Common myeloid progenitor, CD34-positive (primary cell): ENCODE data around the gene RNASE11.
"Not testable (repeated sequence)": the region's sequence is repeated elsewhere in the genome, so short reads cannot be mapped to it uniquely, and the experiment has no call there.

ENCODE experiments used
- CTCF ChIA-PET: fragments of 350-600 bp; sonication (Branson Sonifier 250); formaldehyde crosslinking; loops from one replicate; lab custom pipeline; 2021; ENCODE audit warnings: antibody characterized with exemption; lab: Charles Lee
- POLR2A ChIA-PET: fragments of 350-600 bp; sonication (Branson Sonifier 250); formaldehyde crosslinking; loops from one replicate; lab custom pipeline; 2021; ENCODE audit warnings: antibody characterized with exemption; lab: Charles Lee
- DNase-seq, 3 donors: peaks; one replicate each; pipeline versions ENCODE4 v3.0.0 to v3.0.0-alpha.2; 2013
- H3K27ac ChIP-seq, 2 experiments: 1 replicate in 1 of 2; 2 replicates in 1 of 2; pipeline ENCODE4 v1.7.0; 2013; ENCODE audit warnings: inconsistent platforms in 2 of 2, low read length in 2 of 2, mild to moderate bottlenecking in 2 of 2, low read depth in 1 of 2, moderate library complexity in 1 of 2; ENCODE audit not compliant: severe bottlenecking in 2 of 2, insufficient read depth in 1 of 2, poor library complexity in 1 of 2
- H3K27me3 ChIP-seq, 5 experiments: replicated peaks in 2 of 5; 1 replicate in 3 of 5; 2 replicates in 2 of 5; pipeline versions ENCODE4 v1.6.1 to v1.7.0; 2013; ENCODE audit warnings: low read length in 4 of 5, mild to moderate bottlenecking in 2 of 5, moderate library complexity in 2 of 5, inconsistent platforms in 1 of 5; ENCODE audit not compliant: insufficient read depth in 5 of 5, control insufficient read depth in 4 of 5
- H3K36me3 ChIP-seq, 4 experiments: 1 replicate in 2 of 4; 2 replicates in 2 of 4; pipeline versions ENCODE4 v1.6.1 to v1.7.0; 2013; ENCODE audit warnings: low read length in 3 of 4, control low read depth in 1 of 4, mild to moderate bottlenecking in 1 of 4; ENCODE audit not compliant: control insufficient read depth in 4 of 4, insufficient read depth in 4 of 4
- H3K4me1 ChIP-seq, 4 experiments: 1 replicate in 3 of 4; 2 replicates in 1 of 4; pipeline versions ENCODE4 v1.6.1 to v1.7.1; 2013; ENCODE audit warnings: low read length in 3 of 4, mild to moderate bottlenecking in 3 of 4, control low read depth in 1 of 4, inconsistent platforms in 1 of 4, moderate library complexity in 1 of 4; ENCODE audit not compliant: control insufficient read depth in 4 of 4, insufficient read depth in 4 of 4; ENCODE audit errors: control extremely low read depth in 1 of 4
- H3K4me3 ChIP-seq, 7 experiments: 1 replicate in 4 of 7; 2 replicates in 3 of 7; pipeline versions ENCODE4 v1.5.1 to v1.7.0; 2013; ENCODE audit warnings: mild to moderate bottlenecking in 7 of 7, low read length in 6 of 7, moderate library complexity in 6 of 7, inconsistent platforms in 2 of 7, low read depth in 2 of 7, control low read depth in 1 of 7; ENCODE audit not compliant: insufficient read depth in 4 of 7, control insufficient read depth in 1 of 7; ENCODE audit errors: extremely low read depth in 1 of 7
- H3K9me3 ChIP-seq, 5 experiments: 1 replicate in 4 of 5; 2 replicates in 1 of 5; pipeline versions ENCODE4 v1.6.1 to v1.7.1; 2013; ENCODE audit warnings: low read length in 4 of 5, mild to moderate bottlenecking in 2 of 5, inconsistent platforms in 1 of 5, low read depth in 1 of 5, moderate library complexity in 1 of 5; ENCODE audit not compliant: control insufficient read depth in 4 of 5, insufficient read depth in 2 of 5; ENCODE audit errors: control extremely low read depth in 1 of 5
- WGBS: methylation state at CpG from one replicate; pipeline ENCODE4 v1.1.5; 2013; ENCODE audit not compliant: insufficient coverage; 5-methylcytosine and 5-hydroxymethylcytosine counted together

RNASE11 gene

DNA sequence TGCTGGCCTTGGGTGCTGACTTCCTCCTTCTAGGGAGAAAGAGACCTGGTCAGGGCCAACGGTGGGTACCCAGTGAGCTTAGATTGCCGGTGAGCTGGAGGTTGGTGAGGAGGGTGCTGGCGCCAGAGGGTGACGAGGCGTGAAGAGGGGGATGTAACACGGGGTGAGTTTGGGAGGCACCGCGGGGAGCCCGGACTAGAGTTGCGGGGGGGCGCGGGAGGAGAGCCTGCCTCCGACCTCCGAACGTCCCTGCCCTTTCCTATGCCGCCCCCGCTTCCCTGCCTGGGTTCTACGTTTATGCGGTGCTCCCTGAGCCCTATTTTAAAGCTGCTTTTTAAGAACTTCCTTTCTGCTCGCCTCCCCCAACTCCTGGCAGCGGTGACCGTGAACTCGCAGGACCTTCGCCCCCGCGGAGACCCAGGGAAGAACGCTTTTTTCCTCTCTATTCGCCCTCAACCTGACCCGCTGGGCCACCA lies 35.1 kb upstream of the RNASE11 start:
- ChIA-PET CTCF (interaction anchor here (0.7 to 6.2 kb wide), 7 partner anchors 10 to 69 kb away, joined by 3 to 37 read pairs (median 5); no protein-coding TSS in a partner anchor), POLR2A (interaction anchor here (1.0 kb wide), 1 partner anchor 9 kb away, joined by 3 read pairs; no protein-coding TSS in a partner anchor)
- 3% methylated on average over 17 of the region's 29 CpGs for WGBS
- peak overlapping the region in 6 of 7 experiments; percentile 30 to 73 (median 54) for H3K4me3 ChIP-seq
- H3K27me3 ChIP-seq, result peaks cover 0 to 25% (median 14%) of the 10 kb centered on the region in 5 experiments
- peak in 1 of 3 donors; percentile 46 for DNase-seq
- H3K36me3 ChIP-seq, result no peaks in the 10 kb centered on the region
- peaks cover 0 to 2% (median 0%) of the 10 kb centered on the region in 5 experiments for H3K9me3 ChIP-seq
- H3K4me1 ChIP-seq, result peaks cover 11 to 42% (median 34%) of the 10 kb centered on the region in 4 experiments
- no peak overlapping the region for H3K27ac ChIP-seq

DNA sequence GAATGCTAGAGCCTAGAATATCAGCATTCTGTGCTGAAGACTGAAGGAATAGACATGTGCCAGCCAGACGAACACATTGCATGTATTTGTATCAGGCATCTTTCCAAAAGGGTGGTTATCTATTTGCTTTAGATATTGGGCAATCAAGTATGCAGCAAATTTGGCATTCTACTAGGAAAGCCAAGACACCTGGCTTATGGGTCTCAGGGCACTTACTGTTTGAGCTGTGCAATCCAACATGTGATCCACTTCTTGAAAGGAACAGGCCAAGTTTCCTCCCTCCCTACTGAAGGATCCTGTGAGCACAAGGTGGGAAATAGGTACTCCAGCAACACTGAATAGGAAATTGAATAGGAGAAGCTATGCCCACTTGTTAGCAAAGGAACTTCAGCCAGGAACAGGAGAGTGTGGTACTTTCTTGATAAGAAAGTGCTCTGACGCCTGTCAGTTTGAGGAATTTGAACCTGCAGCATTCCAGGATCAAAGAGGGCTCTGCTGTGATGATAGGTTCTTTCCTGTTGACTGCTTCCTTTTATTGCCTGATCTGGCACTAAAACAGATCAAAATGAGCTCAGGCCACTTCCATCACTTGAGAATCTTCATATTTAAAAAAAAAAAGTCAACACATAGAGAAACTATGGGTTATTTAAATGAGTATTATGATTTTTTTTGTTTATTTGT lies 33.1 kb upstream of the RNASE11 start:
- 83% methylated on average over 1 of the region's 2 CpGs for WGBS

DNA sequence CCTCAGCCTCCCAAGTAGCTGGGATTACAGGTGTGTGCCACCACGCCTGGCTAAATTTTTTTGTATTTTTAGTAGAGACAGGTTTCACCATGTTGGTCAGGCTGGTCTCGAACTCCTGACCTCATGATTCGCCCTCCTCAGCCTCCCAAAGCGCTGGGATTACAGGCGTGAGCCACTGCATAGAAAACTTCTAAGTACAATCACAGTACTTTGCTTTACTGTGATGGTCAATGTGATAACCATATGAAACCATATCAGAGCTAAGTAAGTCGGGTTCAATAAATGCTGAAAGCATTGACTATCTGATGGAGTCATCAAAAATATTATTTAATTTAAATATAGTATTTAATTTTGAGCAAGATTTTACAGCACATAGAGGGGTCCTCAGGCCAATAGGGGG lies 31.9 kb upstream of the RNASE11 start:
- H3K4me3 ChIP-seq, H3K27ac ChIP-seq, DNase-seq, H3K9me3 ChIP-seq, H3K27me3 ChIP-seq, H3K36me3 ChIP-seq: not testable (repeated sequence)
- CTCF ChIA-PET, result interaction anchor here (1.0 to 6.2 kb wide), 2 partner anchors 11 to 18 kb away, joined by 3 to 37 read pairs; no protein-coding TSS in a partner anchor
- peaks cover 6 to 37% (median 27%) of the 10 kb centered on the region in 4 experiments for H3K4me1 ChIP-seq
- POLR2A ChIA-PET, result interaction anchor here (0.7 kb wide), 1 partner anchor 267 kb away, joined by 3 read pairs; no protein-coding TSS in a partner anchor
- WGBS, result 100% methylated on average over 1 of the region's 6 CpGs

More for the DNA sequence above, 33.1 kb upstream of the RNASE11 start:
- no peak for DNase-seq
- H3K4me3 ChIP-seq, result no peak overlapping the region
- ChIA-PET POLR2A (no interaction called here), CTCF (interaction anchor here (1.0 to 6.2 kb wide), 5 partner anchors 10 to 288 kb away, joined by 3 to 37 read pairs (median 4); no protein-coding TSS in a partner anchor)
- peaks cover 11 to 47% (median 31%) of the 10 kb centered on the region in 4 experiments for H3K4me1 ChIP-seq
- H3K9me3 ChIP-seq, result peaks cover 0 to 2% (median 0%) of the 10 kb centered on the region in 5 experiments
- peaks cover 0 to 13% (median 6%) of the 10 kb centered on the region in 5 experiments for H3K27me3 ChIP-seq
- no peak overlapping the region for H3K27ac ChIP-seq
- no peaks in the 10 kb centered on the region for H3K36me3 ChIP-seq

DNA sequence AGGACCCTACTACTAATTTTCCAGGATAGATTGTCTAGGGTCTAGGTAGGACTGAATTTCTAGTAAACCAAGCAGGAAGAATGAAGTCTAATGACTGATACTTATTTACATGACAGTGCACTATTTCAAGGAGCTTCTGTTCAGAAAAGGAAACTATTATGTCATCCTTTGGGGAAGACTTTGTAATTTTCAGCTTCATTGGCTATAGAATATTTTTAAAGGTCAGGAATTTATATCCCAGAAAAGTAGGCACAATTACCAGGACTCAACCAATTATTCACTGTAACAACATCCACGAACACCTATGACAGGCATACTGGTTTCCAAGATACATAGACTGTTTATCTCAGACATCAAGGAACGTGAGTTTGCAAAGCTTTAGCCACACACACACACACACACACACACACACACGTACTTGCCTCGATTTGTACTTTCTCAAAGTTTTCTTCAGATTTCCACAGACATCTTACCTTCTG lies 30.5 kb upstream of the RNASE11 start:
- Histone ChIP-seq H3K36me3 (no peaks in the 10 kb centered on the region), H3K27me3 (peaks cover 0 to 3% (median 0%) of the 10 kb centered on the region in 5 experiments), H3K9me3 (peaks cover 0 to 2% (median 0%) of the 10 kb centered on the region in 5 experiments), H3K4me3 (no peak overlapping the region), H3K4me1 (peaks cover 4 to 34% (median 20%) of the 10 kb centered on the region in 4 experiments), H3K27ac (peak overlapping the region in 1 of 2 experiments; percentile 29)
- ChIA-PET POLR2A (interaction anchor here (0.8 to 1.2 kb wide), 2 partner anchors 10 to 276 kb away, joined by 3 to 11 read pairs; no protein-coding TSS in a partner anchor), CTCF (interaction anchor here (0.9 to 6.2 kb wide), 3 partner anchors 9 to 78 kb away, joined by 3 to 37 read pairs (median 3); no protein-coding TSS in a partner anchor)
- WGBS, result 56% methylated on average over 2 of the region's 4 CpGs
- peak in 2 of 3 donors; percentile 85 for DNase-seq

DNA sequence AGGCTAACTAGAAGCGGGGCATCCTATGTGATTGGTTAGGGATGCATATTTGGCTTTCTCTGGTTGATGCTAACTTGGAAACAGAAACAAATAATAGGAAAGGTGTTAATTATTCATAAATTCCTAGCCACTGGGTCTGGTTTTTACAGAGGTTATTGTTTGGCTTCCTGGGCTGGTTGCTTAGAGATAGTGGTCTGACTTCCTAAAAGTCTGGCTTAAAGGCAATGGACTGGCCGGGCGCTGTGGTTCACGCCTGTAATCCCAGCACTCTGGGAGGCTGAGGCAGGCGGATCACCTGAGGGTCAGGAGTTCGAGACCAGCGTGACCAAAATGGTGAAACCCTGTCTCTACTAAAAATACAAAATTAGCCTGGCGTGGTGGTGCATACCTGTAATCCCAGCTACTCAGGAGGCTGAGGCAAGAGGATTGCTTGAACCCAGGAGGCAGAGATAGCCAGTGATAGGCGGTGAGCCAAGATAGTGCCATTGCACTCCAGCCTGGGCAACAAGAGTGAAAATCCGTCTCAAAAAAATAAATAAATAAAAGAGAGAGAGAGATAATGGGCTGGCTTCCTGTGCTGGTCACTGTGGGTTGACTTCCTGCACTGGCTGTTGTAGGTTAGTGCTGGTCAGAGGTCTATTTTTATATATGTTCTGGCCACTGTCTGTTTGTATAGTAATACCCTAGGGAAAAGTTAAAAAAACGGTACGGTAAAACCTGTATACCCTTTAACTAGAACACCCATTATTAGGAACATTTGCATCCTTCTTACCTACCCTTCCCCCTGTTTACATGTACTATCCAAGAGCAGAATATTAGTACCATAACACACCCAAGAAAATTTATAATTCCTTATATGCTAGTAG lies 29.6 kb upstream of the RNASE11 start:
- no peak for DNase-seq
- Histone ChIP-seq H3K4me3 (no peak overlapping the region), H3K9me3 (no peaks in the 10 kb centered on the region), H3K27ac (peak overlapping the region in 1 of 2 experiments; percentile 29), H3K27me3 (peaks cover 0 to under 1% (median 0%) of the 10 kb centered on the region in 5 experiments), H3K4me1 (peaks cover 3 to 32% (median 16%) of the 10 kb centered on the region in 4 experiments), H3K36me3 (no peaks in the 10 kb centered on the region)
- 86% methylated on average over 7 of the region's 12 CpGs for WGBS
- ChIA-PET CTCF (interaction anchor here (0.9 to 6.2 kb wide), 4 partner anchors 8 to 79 kb away, joined by 3 to 37 read pairs (median 4); no protein-coding TSS in a partner anchor), POLR2A (interaction anchor here (1.2 kb wide), 1 partner anchor 11 kb away, joined by 3 read pairs; no protein-coding TSS in a partner anchor)

DNA sequence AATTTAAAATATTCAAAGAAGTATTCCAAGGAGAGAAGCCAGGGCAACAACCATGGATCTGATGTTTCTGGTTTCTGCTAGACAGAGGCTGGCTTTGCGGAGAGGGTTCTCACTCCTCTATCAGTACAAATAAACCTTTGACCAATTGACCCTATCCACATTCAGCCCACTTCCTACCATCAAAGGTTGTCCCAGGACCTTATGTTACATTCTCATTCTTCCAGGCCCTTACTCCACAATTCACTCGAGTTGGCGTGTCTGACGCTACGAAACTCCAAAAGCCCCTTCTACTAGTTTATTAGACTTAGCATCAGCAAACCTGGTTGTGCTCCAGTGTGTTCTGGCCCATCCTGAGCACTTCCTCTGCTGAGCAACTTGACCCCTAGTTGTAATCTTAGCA lies 28.2 kb upstream of the RNASE11 start:
- DNase-seq, result no peak
- Histone ChIP-seq H3K4me3 (no peak overlapping the region), H3K4me1 (peaks cover 3 to 42% (median 16%) of the 10 kb centered on the region in 4 experiments), H3K27ac (no peak overlapping the region), H3K36me3 (no peaks in the 10 kb centered on the region), H3K9me3 (no peaks in the 10 kb centered on the region), H3K27me3 (no peaks in the 10 kb centered on the region)
- ChIA-PET POLR2A (no interaction called here), CTCF (interaction anchor here (1.1 to 1.6 kb wide), 3 partner anchors 49 to 75 kb away, joined by 3 to 4 read pairs (median 4); no protein-coding TSS in a partner anchor)
- WGBS, result 94% methylated on average over 5 of the region's 5 CpGs
